Sigmoid colon (tissue), 7 donors: ENCODE measurements around the gene DOCK1. TPM values are rescaled to one million over a fixed set of nuclear protein-coding genes. Genes with fewer than 3 reads are reported as not detected.

Experiments
- DNase-seq: peaks from one replicate; pipeline ENCODE4 v3.0.0-alpha.2; 2019
- H3K27ac ChIP-seq, 4 donors: fragments of 200-600 bp; sonication (generic); one replicate each; pipeline ENCODE4 v1.5.1; 2016 to 2019; ENCODE audit warnings: mild to moderate bottlenecking in 1 of 4
- H3K27me3 ChIP-seq, 3 donors: fragments of 200-600 bp; sonication (generic); one replicate each; pipeline ENCODE4 v1.5.1; 2019; ENCODE audit warnings: mild to moderate bottlenecking in 1 of 3
- H3K36me3 ChIP-seq, 4 donors: fragments of 200-600 bp; sonication (generic); one replicate each; pipeline ENCODE4 v1.5.1; 2016 to 2019
- H3K4me1 ChIP-seq, 4 donors: fragments of 200-600 bp; sonication (generic); one replicate each; pipeline ENCODE4 v1.5.1; 2017 to 2019
- H3K4me3 ChIP-seq, 4 donors: fragments of 200-600 bp; sonication (generic); one replicate each; pipeline ENCODE4 v1.5.1; 2017 to 2019; ENCODE audit warnings: mild to moderate bottlenecking in 2 of 4, moderate library complexity in 1 of 4
- H3K9me3 ChIP-seq, 4 donors: fragments of 200-600 bp in 3 of 4; sonication (generic) in 3 of 4; one replicate each; pipeline versions ENCODE4 v1.5.1 to v1.6.1; 2013 to 2019
- CTCF ChIP-seq, 4 experiments: fragments of 450-650 bp in 3 of 4; fragments of 200-600 bp in 1 of 4; IDR thresholded peaks; one replicate each; pipeline ENCODE4 v1.5.1; 2016 to 2019; ENCODE audit warnings: antibody characterized with exemption in 4 of 4, mild to moderate bottlenecking in 3 of 4, moderate library complexity in 2 of 4
- EP300 ChIP-seq, 4 donors: sonication (generic); formaldehyde crosslinking; IDR thresholded peaks; one replicate each; pipeline ENCODE4 v1.6.1; 2017; ENCODE audit warnings: antibody characterized with exemption in 4 of 4
- POLR2A ChIP-seq, 2 donors: fragments of 450-650 bp; IDR thresholded peaks; one replicate each; pipeline ENCODE4 v1.6.1; 2016; ENCODE audit warnings: antibody characterized with exemption in 2 of 2, mild to moderate bottlenecking in 2 of 2, moderate library complexity in 2 of 2
- POLR2AphosphoS5 ChIP-seq, 4 donors: sonication (generic); formaldehyde crosslinking; IDR thresholded peaks; one replicate each; pipeline ENCODE4 v1.6.1; 2017; ENCODE audit warnings: antibody characterized with exemption in 4 of 4
- WGBS, 2 donors: extraction: QIAGEN DNeasy Blood & Tissue Kit; methylation state at CpG; one replicate each; pipeline ENCODE4 v1.1.7; 2013; 5-methylcytosine and 5-hydroxymethylcytosine counted together
- intact Hi-C: fragments of 100-400 bp; cut with DNase I; formaldehyde crosslinking; loops from one replicate; pipeline ENCODE4 v1.15.1; 2023
- polyA plus RNA-seq, 3 donors: library from polyadenylated mRNA; stranded (reverse); fragments of 200-250 nt; gene quantifications; one replicate each; pipeline ENCODE4 v1.2.3, GENCODE V29; 2013
- total RNA-seq, 4 donors: library from RNA; depleted of rRNA; stranded (reverse); fragments of >200 nt; gene quantifications; one replicate each; pipeline ENCODE4 v1.1.0, GENCODE V29; 2016
- donor health status: healthy with polysubstance abuse.
- donor health status: Bipolar disorder and iron deficiency.
- donor health status: healthy.

DOCK1 gene
- total and polyA plus RNA-seq, 7 donors: 15.0 to 53.7 (median 40.2) TPM

DNA sequence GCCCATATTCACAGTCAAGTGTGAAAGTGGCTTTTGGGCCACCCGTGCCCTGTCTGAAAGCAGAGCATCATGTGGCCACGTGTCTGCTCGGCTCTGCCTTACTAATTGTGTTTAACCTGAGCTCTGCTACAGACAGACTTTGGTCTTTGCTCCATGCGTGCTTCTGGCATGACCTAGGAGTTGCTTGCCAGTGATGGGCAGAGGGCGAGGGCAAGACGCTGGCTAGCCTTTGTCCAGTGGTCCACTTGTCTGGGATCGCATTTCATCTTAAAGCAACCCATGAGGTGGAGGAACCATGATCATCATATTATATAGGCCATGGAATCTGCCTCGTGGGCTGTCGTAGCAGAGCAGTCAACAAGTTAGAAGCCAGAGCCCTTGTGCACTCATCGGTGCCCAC lies 414.5 kb downstream of the DOCK1 start:
- no peak overlapping the region for H3K27ac ChIP-seq
- no peaks in the 10 kb centered on the region for H3K27me3 ChIP-seq
- no peak for TF ChIP-seq EP300 (IDR thresholded peaks at IDR 0.05)
- no peak for TF ChIP-seq CTCF (IDR thresholded peaks at IDR 0.05)
- no peak for TF ChIP-seq POLR2A (IDR thresholded peaks at IDR 0.05)
- no peak for TF ChIP-seq POLR2AphosphoS5 (IDR thresholded peaks at IDR 0.05)
- intact Hi-C loops: no loop called here
- H3K9me3 ChIP-seq: no peaks in the 10 kb centered on the region
- WGBS, 2 donors: 94 to 95% methylated on average over 10 of the region's 10 CpGs
- no peak for DNase-seq
- H3K4me3 ChIP-seq: no peak overlapping the region
- H3K4me1 ChIP-seq: no peaks in the 10 kb centered on the region
- H3K36me3 ChIP-seq: no peaks in the 10 kb centered on the region

GRCh38 chr10:127320176-127320575 lies 414.9 kb downstream of the DOCK1 start:
- H3K27ac ChIP-seq: no peak overlapping the region
- intact Hi-C loops: no loop called here
- H3K9me3 ChIP-seq: no peaks in the 10 kb centered on the region
- TF ChIP-seq EP300 (IDR thresholded peaks at IDR 0.05): no peak
- no peak for TF ChIP-seq CTCF (IDR thresholded peaks at IDR 0.05)
- TF ChIP-seq POLR2AphosphoS5 (IDR thresholded peaks at IDR 0.05): no peak
- no peak for TF ChIP-seq POLR2A (IDR thresholded peaks at IDR 0.05)
- H3K4me1 ChIP-seq: no peaks in the 10 kb centered on the region
- no peak overlapping the region for H3K4me3 ChIP-seq
- H3K36me3 ChIP-seq: no peaks in the 10 kb centered on the region
- DNase-seq: no peak
- H3K27me3 ChIP-seq: no peaks in the 10 kb centered on the region
- 90% methylated on average over 9 of the region's 9 CpGs for WGBS, 2 donors

DNA sequence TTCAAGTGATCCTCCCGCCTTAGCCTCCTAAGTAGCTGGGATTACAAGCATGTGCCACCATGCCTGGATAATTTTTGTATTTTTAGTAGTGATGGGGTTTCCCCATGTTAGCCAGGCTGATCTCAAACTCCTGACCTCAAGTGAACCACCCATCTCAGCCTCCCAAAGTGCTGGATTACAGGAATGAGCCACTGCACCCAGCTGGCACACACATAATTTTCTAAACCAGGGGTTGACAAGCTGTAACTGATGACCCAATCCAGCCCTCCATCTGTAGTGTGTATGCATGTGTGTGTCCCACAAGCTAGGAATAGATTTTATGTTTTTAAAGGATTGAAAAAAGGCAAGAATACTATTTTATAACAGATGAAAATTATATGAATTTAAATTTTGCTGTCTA lies 417.1 kb downstream of the DOCK1 start:
- no peak for TF ChIP-seq POLR2AphosphoS5 (IDR thresholded peaks at IDR 0.05)
- TF ChIP-seq POLR2A (IDR thresholded peaks at IDR 0.05): no peak
- no peak for TF ChIP-seq CTCF (IDR thresholded peaks at IDR 0.05)
- no peak for TF ChIP-seq EP300 (IDR thresholded peaks at IDR 0.05)
- Histone ChIP-seq H3K4me1 (no peaks in the 10 kb centered on the region), H3K27me3 (no peaks in the 10 kb centered on the region), H3K4me3 (no peak overlapping the region), H3K36me3 (no peaks in the 10 kb centered on the region), H3K9me3 (no peaks in the 10 kb centered on the region), H3K27ac (no peak overlapping the region)
- 96% methylated on average over 1 of the region's 1 CpG for WGBS, 2 donors
- DNase-seq: no peak
- intact Hi-C loops: no loop called here

GRCh38 chr10:127325506-127325905 lies 420.3 kb downstream of the DOCK1 start:
- no peak for TF ChIP-seq EP300 (IDR thresholded peaks at IDR 0.05)
- TF ChIP-seq POLR2A (IDR thresholded peaks at IDR 0.05): no peak
- no peak for TF ChIP-seq POLR2AphosphoS5 (IDR thresholded peaks at IDR 0.05)
- no peak for TF ChIP-seq CTCF (IDR thresholded peaks at IDR 0.05)
- WGBS, 2 donors: 89 to 91% methylated on average over 5 of the region's 5 CpGs
- no peaks in the 10 kb centered on the region for H3K9me3 ChIP-seq
- no peak for DNase-seq
- H3K4me3 ChIP-seq: no peak overlapping the region
- H3K4me1 ChIP-seq: no peaks in the 10 kb centered on the region
- no peaks in the 10 kb centered on the region for H3K36me3 ChIP-seq
- H3K27ac ChIP-seq: no peak overlapping the region
- no peaks in the 10 kb centered on the region for H3K27me3 ChIP-seq
- intact Hi-C loops: no loop called here

DNA sequence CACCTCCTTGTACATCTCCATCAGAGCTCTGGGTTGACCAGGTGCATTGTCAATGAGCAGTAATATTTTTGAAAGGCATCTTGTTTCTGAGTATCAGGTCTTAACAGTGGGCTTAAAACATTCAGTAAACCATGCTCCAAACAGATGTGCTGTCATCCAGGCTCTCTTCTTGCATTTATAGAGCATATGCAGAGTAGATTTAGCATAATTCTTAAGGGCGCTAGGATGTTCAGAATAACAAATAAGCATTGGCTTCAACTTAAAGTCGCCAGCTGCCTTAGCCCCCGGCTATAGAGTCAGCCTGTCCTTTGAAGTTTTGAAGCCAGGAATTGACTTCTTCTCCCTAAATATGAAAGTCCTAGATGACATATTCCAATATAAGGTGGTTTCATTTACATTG lies 421.7 kb downstream of the DOCK1 start:
- WGBS, 2 donors: 80 to 96% methylated on average over 3 of the region's 3 CpGs
- Histone ChIP-seq H3K4me1 (no peaks in the 10 kb centered on the region), H3K9me3 (no peaks in the 10 kb centered on the region), H3K4me3 (no peak overlapping the region), H3K36me3 (no peaks in the 10 kb centered on the region), H3K27ac (no peak overlapping the region), H3K27me3 (no peaks in the 10 kb centered on the region)
- intact Hi-C loops: no loop called here
- TF ChIP-seq POLR2A (IDR thresholded peaks at IDR 0.05) (no peak), CTCF (IDR thresholded peaks at IDR 0.05) (no peak), EP300 (IDR thresholded peaks at IDR 0.05) (no peak), POLR2AphosphoS5 (IDR thresholded peaks at IDR 0.05) (no peak)
- DNase-seq: no peak
